Smooth muscle cell (in vitro differentiated cells): ENCODE measurements around the gene KCNK15. TPM values are rescaled to one million over a fixed set of nuclear protein-coding genes. Genes with fewer than 3 reads are reported as not detected.

ENCODE experiments used
- DNase-seq: peaks from one replicate; lab custom pipeline; 2025; ENCODE audit not compliant: unreplicated experiment; lab: John Stamatoyannopoulos, UW
- H2AFZ ChIP-seq: fragments of 200-600 bp; sonication (generic); 2 replicates; pipeline ENCODE4 v1.6.0; 2016; ENCODE audit warnings: antibody characterized with exemption, low read depth, mild to moderate bottlenecking
- H3F3A ChIP-seq: fragments of 200-600 bp; sonication (generic); 2 replicates; pipeline ENCODE4 v1.6.0; 2017; ENCODE audit warnings: antibody characterized with exemption, low read depth
- H3K27ac ChIP-seq: fragments of 200-600 bp; sonication (generic); 2 replicates; pipeline ENCODE4 v1.5.1; 2016; ENCODE audit warnings: low read depth, mild to moderate bottlenecking
- H3K27me3 ChIP-seq: fragments of 200-600 bp; sonication (generic); 2 replicates; pipeline ENCODE4 v1.6.1; 2016; ENCODE audit warnings: low read depth, mild to moderate bottlenecking
- H3K36me3 ChIP-seq: fragments of 200-600 bp; sonication (generic); 2 replicates; pipeline ENCODE4 v1.5.1; 2016; ENCODE audit warnings: low read depth
- H3K4me1 ChIP-seq: fragments of 200-600 bp; sonication (generic); 2 replicates; pipeline ENCODE4 v1.5.1; 2016; ENCODE audit warnings: low read depth
- H3K4me2 ChIP-seq: fragments of 200-600 bp; sonication (generic); 2 replicates; pipeline ENCODE4 v1.6.0; 2016; ENCODE audit warnings: mild to moderate bottlenecking
- H3K4me3 ChIP-seq: fragments of 200-600 bp; sonication (generic); 2 replicates; pipeline ENCODE4 v1.5.1; 2016; ENCODE audit warnings: mild to moderate bottlenecking
- H3K79me2 ChIP-seq: fragments of 200-600 bp; sonication (generic); 2 replicates; pipeline ENCODE4 v1.6.0; 2016; ENCODE audit warnings: low read depth, mild to moderate bottlenecking
- H3K9ac ChIP-seq: fragments of 200-600 bp; sonication (generic); 2 replicates; pipeline ENCODE4 v1.6.0; 2016; ENCODE audit warnings: low read depth
- H3K9me3 ChIP-seq: fragments of 200-600 bp; sonication (generic); replicated peaks from 2 replicates; pipeline ENCODE4 v1.5.1; 2016; ENCODE audit warnings: low read depth
- H4K20me1 ChIP-seq: fragments of 200-600 bp; sonication (generic); 2 replicates; pipeline ENCODE4 v1.6.0; 2016; ENCODE audit warnings: low read depth
- CTCF ChIP-seq: fragments of 200-600 bp; sonication (generic); IDR thresholded peaks from 2 replicates; pipeline ENCODE4 v1.5.1; 2017; ENCODE audit warnings: borderline replicate concordance, mild to moderate bottlenecking, antibody characterized with exemption; ENCODE audit not compliant: insufficient read depth, poor library complexity, severe bottlenecking
- WGBS: methylation state at CpG from one replicate; pipeline ENCODE4 v1.1.7; 2016; ENCODE audit warnings: low lambda C conversion rate; 5-methylcytosine and 5-hydroxymethylcytosine counted together
- polyA plus RNA-seq: library from polyadenylated mRNA; unstranded; fragments of >200 nt; fragmentation: Nextera tagmentation; extraction: Ambion mirVana; gene quantifications from 2 replicates; pipeline ENCODE4 v1.2.1, GENCODE V29; 2016
- total RNA-seq: library from RNA; depleted of rRNA; stranded (reverse); fragments of >200 nt; gene quantifications from 2 replicates; pipeline ENCODE4 v1.2.3, GENCODE V29; 2014

Gene KCNK15
- total and polyA plus RNA-seq, 2 experiments from 2014 or later = 0.06 to 0.54 TPM

GRCh38 chr20:44721785-44722054, 23.9 kb upstream of the KCNK15 start:
- H3K79me2 ChIP-seq = no peaks in the 10 kb centered on the region
- H3K9ac ChIP-seq = no peak overlapping the region
- no peak overlapping the region for H3K4me2 ChIP-seq
- H3K9me3 ChIP-seq = no peaks in the 10 kb centered on the region
- WGBS = 96% methylated on average over 1 of the region's 1 CpG
- no peaks in the 10 kb centered on the region for H3K36me3 ChIP-seq
- no peaks in the 10 kb centered on the region for H3K27me3 ChIP-seq
- no peaks in the 10 kb centered on the region for H3K4me1 ChIP-seq
- H3K4me3 ChIP-seq = no peak overlapping the region
- peak overlapping the region; percentile 52 for H3K27ac ChIP-seq
- H4K20me1 ChIP-seq = no peaks in the 10 kb centered on the region
- no peak for TF ChIP-seq CTCF
- H2AFZ ChIP-seq = no peak overlapping the region
- peaks cover 8% of the 10 kb centered on the region for H3F3A ChIP-seq
- no peak for DNase-seq

DNA sequence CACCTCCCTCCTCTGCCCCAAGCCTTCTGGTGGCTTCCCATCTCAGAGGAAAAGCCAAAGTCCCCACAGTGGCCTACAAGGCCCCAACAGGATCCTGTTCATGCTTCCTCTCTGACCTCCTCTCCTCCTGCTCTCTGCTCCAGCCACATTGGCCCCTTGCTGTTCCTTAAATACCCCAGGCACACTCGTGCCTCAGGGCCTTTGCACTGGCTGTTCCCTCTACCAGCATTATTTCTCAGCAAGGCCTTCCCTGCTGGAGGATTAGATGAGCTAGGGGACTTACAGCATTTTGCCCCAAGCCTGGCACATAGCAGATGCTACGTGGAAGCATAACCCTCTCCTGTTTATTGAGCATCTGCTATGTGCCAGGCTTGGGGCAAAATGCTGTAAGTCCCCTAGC, 22.7 kb upstream of the KCNK15 start:
- Histone ChIP-seq H3K36me3 (no peaks in the 10 kb centered on the region), H3K4me1 (no peaks in the 10 kb centered on the region), H3K79me2 (no peaks in the 10 kb centered on the region), H3K4me3 (no peak overlapping the region), H3F3A (peaks cover 8% of the 10 kb centered on the region), H4K20me1 (no peaks in the 10 kb centered on the region), H3K27me3 (no peaks in the 10 kb centered on the region), H3K9ac (no peak overlapping the region), H2AFZ (no peak overlapping the region), H3K4me2 (no peak overlapping the region), H3K27ac (peak overlapping the region; percentile 68), H3K9me3 (no peaks in the 10 kb centered on the region)
- 87% methylated on average over 2 of the region's 2 CpGs for WGBS
- TF ChIP-seq CTCF = no peak
- DNase-seq = no peak

GRCh38 chr20:44723391-44723790, 22.3 kb upstream of the KCNK15 start:
- Histone ChIP-seq H2AFZ (no peak overlapping the region), H3F3A (peaks cover 8% of the 10 kb centered on the region), H3K9ac (no peak overlapping the region), H3K4me1 (no peaks in the 10 kb centered on the region), H4K20me1 (no peaks in the 10 kb centered on the region), H3K36me3 (no peaks in the 10 kb centered on the region), H3K79me2 (no peaks in the 10 kb centered on the region), H3K9me3 (no peaks in the 10 kb centered on the region), H3K27ac (peak overlapping the region; percentile 68), H3K4me3 (no peak overlapping the region), H3K4me2 (no peak overlapping the region), H3K27me3 (no peaks in the 10 kb centered on the region)
- 56% methylated on average over 7 of the region's 7 CpGs for WGBS
- no peak for DNase-seq
- no peak for TF ChIP-seq CTCF

DNA sequence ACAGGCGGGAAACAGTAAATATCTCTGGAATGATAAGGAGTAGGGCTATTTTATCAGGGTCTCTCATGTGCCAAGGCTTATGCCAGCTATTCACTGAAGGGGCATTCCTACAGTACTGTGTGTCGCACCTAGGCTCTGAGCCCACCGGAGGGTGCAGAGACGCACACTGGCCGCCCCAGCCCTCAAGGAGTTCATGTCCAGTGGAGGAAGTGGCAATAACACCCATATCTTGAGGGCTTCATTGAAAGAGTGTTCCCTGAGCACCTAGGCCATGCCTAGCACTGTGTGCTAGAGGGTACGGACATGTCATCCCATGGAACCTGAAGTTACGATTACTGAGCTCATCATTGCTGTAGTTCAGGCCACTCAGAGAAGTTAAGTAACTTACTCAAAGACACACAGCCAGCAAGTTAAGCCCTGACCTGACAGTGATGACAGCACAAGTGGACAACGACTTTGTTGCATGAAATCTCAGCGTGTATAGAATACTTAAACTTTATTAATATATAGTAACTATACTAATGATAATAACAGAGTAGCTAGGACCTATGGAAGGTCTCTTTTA, 21.8 kb upstream of the KCNK15 start:
- DNase-seq = no peak
- Histone ChIP-seq H3K36me3 (no peaks in the 10 kb centered on the region), H3F3A (peaks cover 8% of the 10 kb centered on the region), H3K9ac (no peak overlapping the region), H3K4me2 (no peak overlapping the region), H2AFZ (no peak overlapping the region), H3K27me3 (no peaks in the 10 kb centered on the region), H3K27ac (peak overlapping the region; percentile 68), H3K9me3 (no peaks in the 10 kb centered on the region), H3K79me2 (no peaks in the 10 kb centered on the region), H4K20me1 (no peaks in the 10 kb centered on the region), H3K4me3 (no peak overlapping the region), H3K4me1 (peaks cover 3% of the 10 kb centered on the region)
- 95% methylated on average over 9 of the region's 9 CpGs for WGBS
- no peak for TF ChIP-seq CTCF
